Esophagus squamous epithelium (tissue), 5 donors: ENCODE data around the gene CDC42BPB. TPM values are rescaled to one million over a fixed set of nuclear protein-coding genes. Genes with fewer than 3 reads are reported as not detected.
A peak's percentile ranks its signal among the peaks of the same experiment; 100 is the strongest.
"Not testable (repeated sequence)": the region's sequence is repeated elsewhere in the genome, so short reads cannot be mapped to it uniquely, and the experiment has no call there.

Experiments
- DNase-seq: peaks from one replicate; lab custom pipeline; 2025; lab: John Stamatoyannopoulos, UW
- H3K27ac ChIP-seq, 4 donors: fragments of 200-600 bp; sonication (generic); one replicate each; pipeline ENCODE4 v1.5.1; 2016 to 2019; ENCODE audit warnings: mild to moderate bottlenecking in 1 of 4
- H3K27me3 ChIP-seq, 4 donors: fragments of 200-600 bp; sonication (generic); 1 replicate in 3 of 4; 2 replicates in 1 of 4; pipeline versions ENCODE4 v1.5.1 to v1.6.0; 2017 to 2021; ENCODE audit warnings: antibody characterized with exemption in 1 of 4
- H3K36me3 ChIP-seq, 3 donors: fragments of 200-600 bp; sonication (generic); one replicate each; pipeline ENCODE4 v1.5.1; 2016 to 2019
- H3K4me1 ChIP-seq, 3 donors: fragments of 200-600 bp; sonication (generic); one replicate each; pipeline ENCODE4 v1.5.1; 2017 to 2019
- H3K4me3 ChIP-seq, 4 donors: fragments of 200-600 bp; sonication (generic); 1 replicate in 3 of 4; 2 replicates in 1 of 4; pipeline ENCODE4 v1.5.1; 2016 to 2019; ENCODE audit warnings: mild to moderate bottlenecking in 2 of 4, moderate library complexity in 1 of 4
- H3K9me3 ChIP-seq, 3 donors: fragments of 200-600 bp; sonication (generic); one replicate each; pipeline ENCODE4 v1.5.1; 2016 to 2019
- POLR2A ChIP-seq, 4 donors: fragments of 450-650 bp; IDR thresholded peaks; one replicate each; pipeline ENCODE4 v1.6.1; 2017; ENCODE audit warnings: antibody characterized with exemption in 4 of 4, mild to moderate bottlenecking in 4 of 4, moderate library complexity in 3 of 4
- WGBS, 2 donors: methylation state at CpG; one replicate each; pipeline ENCODE4 v1.1.5; 2018; 5-methylcytosine and 5-hydroxymethylcytosine counted together
- intact Hi-C: fragments of 100-400 bp; cut with DNase I; formaldehyde crosslinking; loops from one replicate; pipeline ENCODE4 v1.15.0; 2022
- total RNA-seq, 4 donors: library from RNA; depleted of rRNA; stranded (reverse); fragments of >200 nt; gene quantifications; one replicate each; pipeline ENCODE4 v1.1.0, GENCODE V29; 2016
- TF ChIP-seq, protein P1 (sequence below), 6 experiments: fragments of 450-650 bp in 4 of 6; fragments of 200-600 bp in 2 of 6; sonication (generic) in 2 of 6; IDR thresholded peaks; one replicate each; pipeline ENCODE4 v1.5.1; 2016 to 2019; ENCODE audit warnings: antibody characterized with exemption in 6 of 6, mild to moderate bottlenecking in 4 of 6, moderate library complexity in 4 of 6
- donor health status: DM: yes; HTN: yes; CAD: no.

Gene CDC42BPB
- total RNA-seq, 4 donors from 2014 or later, result 43.7 to 98.2 (median 81.2) TPM

DNA sequence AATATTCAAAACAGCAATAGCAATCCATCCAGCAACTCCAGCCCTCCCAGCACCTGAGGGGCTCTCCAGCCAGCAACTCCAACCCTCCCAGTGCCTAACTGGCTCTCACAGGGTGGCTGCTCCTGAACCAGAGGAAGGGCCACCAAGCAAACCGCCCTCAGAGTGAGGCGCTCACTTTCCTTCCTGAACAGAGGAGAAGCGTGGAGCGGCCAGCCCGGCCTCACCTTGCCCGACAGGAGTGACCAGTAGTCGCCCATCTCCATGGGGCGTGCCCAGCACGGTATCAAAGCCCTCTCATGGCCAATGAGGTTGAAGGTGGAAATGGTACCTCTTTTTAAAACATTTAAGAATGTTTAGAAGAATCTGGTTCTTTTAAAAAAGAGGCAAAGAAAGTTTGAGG is 27.4 kb downstream of the CDC42BPB start:
- Histone ChIP-seq H3K9me3 (no peaks in the 10 kb centered on the region), H3K36me3 (no peaks in the 10 kb centered on the region), H3K4me1 (peaks cover 0 to 81% (median 25%) of the 10 kb centered on the region in 3 donors), H3K4me3 (no peak overlapping the region), H3K27ac (no peak overlapping the region), H3K27me3 (no peaks in the 10 kb centered on the region)
- 87 to 100% methylated on average over 7 to 9 of the region's 9 CpGs for WGBS, 2 donors
- intact Hi-C loops, result no loop called here
- DNase-seq, result no peak
- TF ChIP-seq, protein P1, sequence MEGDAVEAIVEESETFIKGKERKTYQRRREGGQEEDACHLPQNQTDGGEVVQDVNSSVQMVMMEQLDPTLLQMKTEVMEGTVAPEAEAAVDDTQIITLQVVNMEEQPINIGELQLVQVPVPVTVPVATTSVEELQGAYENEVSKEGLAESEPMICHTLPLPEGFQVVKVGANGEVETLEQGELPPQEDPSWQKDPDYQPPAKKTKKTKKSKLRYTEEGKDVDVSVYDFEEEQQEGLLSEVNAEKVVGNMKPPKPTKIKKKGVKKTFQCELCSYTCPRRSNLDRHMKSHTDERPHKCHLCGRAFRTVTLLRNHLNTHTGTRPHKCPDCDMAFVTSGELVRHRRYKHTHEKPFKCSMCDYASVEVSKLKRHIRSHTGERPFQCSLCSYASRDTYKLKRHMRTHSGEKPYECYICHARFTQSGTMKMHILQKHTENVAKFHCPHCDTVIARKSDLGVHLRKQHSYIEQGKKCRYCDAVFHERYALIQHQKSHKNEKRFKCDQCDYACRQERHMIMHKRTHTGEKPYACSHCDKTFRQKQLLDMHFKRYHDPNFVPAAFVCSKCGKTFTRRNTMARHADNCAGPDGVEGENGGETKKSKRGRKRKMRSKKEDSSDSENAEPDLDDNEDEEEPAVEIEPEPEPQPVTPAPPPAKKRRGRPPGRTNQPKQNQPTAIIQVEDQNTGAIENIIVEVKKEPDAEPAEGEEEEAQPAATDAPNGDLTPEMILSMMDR (IDR thresholded peaks at IDR 0.05), result no peak
- no peak for TF ChIP-seq POLR2A (IDR thresholded peaks at IDR 0.05)

DNA sequence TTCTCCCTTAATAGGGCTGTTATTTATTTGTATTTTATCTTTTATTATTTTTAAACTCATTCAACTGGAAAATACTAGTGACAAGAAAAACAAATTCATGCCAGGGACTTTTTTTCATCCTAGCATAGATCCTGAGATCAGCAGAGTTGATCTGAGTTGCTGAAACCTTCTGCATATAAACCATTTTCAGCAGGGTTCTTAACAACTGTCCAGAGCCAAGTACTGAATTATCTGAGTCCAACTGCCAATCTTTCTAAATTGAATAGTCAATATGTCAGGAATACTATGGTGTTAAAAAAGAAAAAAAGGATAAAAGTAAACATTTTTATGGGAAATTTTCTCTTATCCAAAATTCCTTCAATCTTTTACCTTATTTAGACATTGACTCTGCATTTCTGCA is 28.6 kb downstream of the CDC42BPB start:
- no peak for DNase-seq
- intact Hi-C loops, result no loop called here
- H3K4me3 ChIP-seq, result no peak overlapping the region
- TF ChIP-seq, protein P1 (IDR thresholded peaks at IDR 0.05), result no peak
- TF ChIP-seq POLR2A (IDR thresholded peaks at IDR 0.05), result no peak
- no peaks in the 10 kb centered on the region for H3K9me3 ChIP-seq
- H3K4me1 ChIP-seq, result peaks cover 0 to 89% (median 25%) of the 10 kb centered on the region in 3 donors
- peak overlapping the region in 2 of 4 donors; percentile 16 to 31 for H3K27ac ChIP-seq
- H3K27me3 ChIP-seq, result no peaks in the 10 kb centered on the region
- no peaks in the 10 kb centered on the region for H3K36me3 ChIP-seq

DNA sequence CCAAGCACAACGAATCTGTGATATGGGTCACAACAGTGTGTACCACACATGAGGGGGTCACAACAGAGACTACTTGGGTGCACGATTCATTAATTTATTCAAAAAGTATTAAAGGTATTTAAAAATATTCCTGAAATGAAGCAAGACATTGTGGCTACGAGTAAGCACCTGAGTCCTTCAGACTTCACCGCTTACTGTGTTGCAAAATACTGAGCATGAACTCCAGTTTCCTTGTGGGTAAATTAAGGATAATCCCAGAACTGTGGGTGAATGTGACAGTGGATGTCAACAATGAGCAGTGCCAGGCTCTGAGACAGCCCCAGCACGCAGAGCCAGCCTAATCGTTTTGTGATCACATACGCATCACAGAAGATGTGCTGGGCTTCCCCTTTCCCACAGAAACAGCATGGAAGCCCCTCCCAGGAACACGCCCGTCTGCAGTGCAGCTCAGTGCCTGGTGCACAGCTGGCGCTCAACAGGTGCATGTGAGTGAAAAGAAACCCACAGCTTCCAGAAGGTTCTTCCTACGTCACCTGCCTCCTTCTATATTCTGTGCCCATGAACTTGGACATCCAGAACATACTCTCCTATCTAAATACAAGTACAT is 29.1 kb downstream of the CDC42BPB start:
- peak overlapping the region; percentile 13 to 42 (median 24) for H3K27ac ChIP-seq
- H3K9me3 ChIP-seq, result no peaks in the 10 kb centered on the region
- no peak for TF ChIP-seq POLR2A (IDR thresholded peaks at IDR 0.05)
- TF ChIP-seq, protein P1 (IDR thresholded peaks at IDR 0.05), result no peak
- 54 to 70% methylated on average over 6 to 10 of the region's 11 CpGs for WGBS, 2 donors
- no peak for DNase-seq
- peaks cover 0 to 92% (median 25%) of the 10 kb centered on the region in 3 donors for H3K4me1 ChIP-seq
- H3K27me3 ChIP-seq, result no peaks in the 10 kb centered on the region
- no peak overlapping the region for H3K4me3 ChIP-seq
- intact Hi-C loops, result no loop called here
- no peaks in the 10 kb centered on the region for H3K36me3 ChIP-seq

DNA sequence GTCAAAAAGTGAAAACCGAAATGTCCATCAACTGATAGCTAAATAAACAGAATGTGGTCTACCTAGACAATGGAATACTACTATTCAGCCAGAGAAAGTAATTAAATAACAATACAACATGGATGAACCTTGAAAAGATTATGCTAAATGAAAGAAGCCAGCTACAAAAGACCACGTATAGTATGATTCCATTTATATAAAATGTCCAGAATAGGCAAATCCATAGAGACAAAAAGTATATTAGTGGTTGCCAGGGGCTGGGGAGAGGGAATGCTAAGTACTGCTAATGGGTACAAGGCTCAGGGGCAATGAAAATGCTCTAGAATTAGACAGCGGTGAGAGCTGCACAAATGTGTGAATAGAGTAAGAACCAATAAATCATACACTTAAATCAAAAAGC is 29.9 kb downstream of the CDC42BPB start:
- Histone ChIP-seq H3K27me3 (no peaks in the 10 kb centered on the region), H3K36me3 (no peaks in the 10 kb centered on the region), H3K4me3 (no peak overlapping the region), H3K4me1 (peaks cover 0 to 98% (median 27%) of the 10 kb centered on the region in 3 donors), H3K9me3 (no peaks in the 10 kb centered on the region), H3K27ac (peak overlapping the region in 3 of 4 donors; percentile 13 to 42 (median 31))
- WGBS, 2 donors, result 89 to 93% methylated on average over 3 of the region's 3 CpGs
- TF ChIP-seq, protein P1 (IDR thresholded peaks at IDR 0.05), result no peak
- no peak for TF ChIP-seq POLR2A (IDR thresholded peaks at IDR 0.05)
- DNase-seq, result no peak
- intact Hi-C loops, result no loop called here

DNA sequence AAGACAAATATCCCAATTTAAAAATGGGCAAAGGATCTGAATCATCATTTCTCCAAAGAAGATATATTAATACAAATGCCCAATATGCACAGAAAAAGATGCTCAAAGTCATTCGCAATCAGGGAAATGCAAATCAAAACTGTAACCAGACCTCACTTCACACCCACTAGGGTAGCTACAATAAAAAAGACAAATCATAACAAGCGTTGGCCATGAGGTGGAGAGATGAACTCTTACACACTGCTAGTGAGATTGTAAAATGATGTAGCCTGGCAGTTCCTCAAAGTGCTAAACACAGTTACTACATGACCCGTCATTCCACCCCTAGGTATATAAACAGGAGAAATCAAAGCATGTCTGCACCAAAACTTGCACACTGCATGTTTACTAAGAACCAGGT is 30.4 kb downstream of the CDC42BPB start:
- TF ChIP-seq, protein P1 (IDR thresholded peaks at IDR 0.05), result no peak
- no peak for TF ChIP-seq POLR2A (IDR thresholded peaks at IDR 0.05)

DNA sequence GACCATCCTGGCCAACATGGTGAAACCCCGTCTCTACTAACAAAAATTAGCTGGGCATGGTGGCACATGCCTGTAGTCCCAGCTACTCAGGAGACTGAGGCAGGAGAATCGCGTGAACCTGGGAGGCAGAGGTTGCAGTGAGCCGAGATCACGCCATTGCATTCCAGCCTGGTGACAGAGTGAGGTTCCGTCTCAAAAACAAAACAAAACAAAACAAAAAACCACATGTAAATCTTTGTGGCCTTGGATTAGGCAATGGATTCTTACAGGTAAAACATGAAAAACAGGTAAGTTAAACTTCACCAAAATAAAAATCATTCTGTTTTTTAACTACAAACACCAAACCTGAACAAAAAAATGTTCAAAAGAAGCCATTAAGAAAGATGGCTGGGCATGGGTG is 31.2 kb downstream of the CDC42BPB start:
- DNase-seq, H3K36me3 ChIP-seq, intact Hi-C loops, H3K27me3 ChIP-seq, H3K9me3 ChIP-seq, H3K4me3 ChIP-seq: not testable (repeated sequence)
- WGBS, 2 donors, result 62 to 81% methylated on average over 6 of the region's 6 CpGs
- H3K4me1 ChIP-seq, result peaks cover 6 to 98% (median 31%) of the 10 kb centered on the region in 3 donors
- H3K27ac ChIP-seq, result peak overlapping the region; percentile 35 to 64 (median 48)

More for the DNA sequence above, 30.4 kb downstream of the CDC42BPB start:
- intact Hi-C loops, result no loop called here
- H3K27me3 ChIP-seq, result no peaks in the 10 kb centered on the region
- H3K4me1 ChIP-seq, result peaks cover 2 to 98% (median 29%) of the 10 kb centered on the region in 3 donors
- peak overlapping the region in 1 of 4 donors; percentile 17 for H3K27ac ChIP-seq
- WGBS, 2 donors, result 87 to 91% methylated on average over 3 of the region's 3 CpGs
- no peak for DNase-seq
- no peaks in the 10 kb centered on the region for H3K9me3 ChIP-seq
- no peaks in the 10 kb centered on the region for H3K36me3 ChIP-seq
- H3K4me3 ChIP-seq, result no peak overlapping the region
